Measurements from ENCODE around the gene MAP2K2.

DNA sequence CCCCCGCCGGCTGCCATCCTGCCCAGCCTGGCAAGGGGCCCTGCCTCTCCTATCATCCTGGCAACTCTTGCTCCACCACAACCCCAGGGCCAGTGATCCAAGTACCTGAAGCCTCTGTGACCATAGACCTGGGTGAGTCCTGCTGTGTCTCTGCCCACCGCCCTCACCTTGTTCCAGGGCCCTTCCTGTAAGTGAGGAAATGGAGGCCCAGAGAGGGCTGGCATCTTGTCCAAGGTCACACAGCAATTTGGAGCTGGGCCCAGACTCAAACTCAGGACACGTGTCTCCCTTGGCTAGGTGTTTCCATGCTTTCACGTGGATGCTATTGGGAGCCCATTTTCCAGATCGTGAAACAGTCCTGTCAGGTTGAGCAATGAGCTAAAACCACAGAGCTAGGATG lies 33.2 kb upstream of the MAP2K2 start:
- no peak for TF ChIP-seq CTCF (IDR thresholded peaks at IDR 0.05)
- no peak for TF ChIP-seq POLR2A (IDR thresholded peaks at IDR 0.05)

Measured in lower leg skin (tissue), 3 donors.